HG03025 (cell line): ENCODE results near the gene PLCB2.

Source experiments
- ATAC-seq: cut with Tn5 transposase; IDR thresholded peaks from one replicate; pipeline ENCODE4 v1.9.1; 2021; ENCODE audit warnings: mild to moderate bottlenecking, moderate library complexity; ENCODE audit not compliant: unreplicated experiment, low FRiP score

The PLCB2 gene

DNA sequence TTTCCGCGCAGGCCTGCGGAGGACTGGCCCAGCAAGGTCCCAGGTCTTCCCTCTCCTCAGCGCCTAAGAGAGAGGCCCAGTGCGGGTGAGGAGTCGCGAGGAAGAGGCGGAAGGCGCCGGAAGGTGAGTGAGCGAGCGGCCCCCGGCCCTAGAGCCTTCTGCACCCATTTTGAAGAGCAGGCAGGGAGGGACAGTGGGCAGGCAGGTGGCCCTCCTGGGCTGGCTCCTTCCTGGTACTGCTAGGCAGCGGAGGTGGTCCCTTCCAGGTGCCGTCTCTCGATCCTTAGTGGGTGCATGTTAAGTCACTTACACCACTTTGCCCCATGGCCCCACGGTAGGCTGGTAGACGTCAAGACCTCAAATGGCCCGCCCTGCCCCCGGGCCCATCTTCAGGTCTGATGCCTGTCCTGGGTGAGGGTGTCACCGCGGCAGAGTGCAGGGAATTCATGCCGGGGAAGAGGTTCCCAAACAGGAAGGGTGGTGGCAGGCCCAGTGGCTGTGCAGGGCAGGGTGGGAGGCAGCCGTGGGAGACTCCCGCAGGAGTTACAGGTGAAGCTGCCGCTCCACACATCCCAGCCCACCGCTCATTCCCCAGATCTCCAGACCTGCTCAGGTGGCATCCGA lies 54.5 kb downstream of the PLCB2 start:
- no peak for ATAC-seq

DNA sequence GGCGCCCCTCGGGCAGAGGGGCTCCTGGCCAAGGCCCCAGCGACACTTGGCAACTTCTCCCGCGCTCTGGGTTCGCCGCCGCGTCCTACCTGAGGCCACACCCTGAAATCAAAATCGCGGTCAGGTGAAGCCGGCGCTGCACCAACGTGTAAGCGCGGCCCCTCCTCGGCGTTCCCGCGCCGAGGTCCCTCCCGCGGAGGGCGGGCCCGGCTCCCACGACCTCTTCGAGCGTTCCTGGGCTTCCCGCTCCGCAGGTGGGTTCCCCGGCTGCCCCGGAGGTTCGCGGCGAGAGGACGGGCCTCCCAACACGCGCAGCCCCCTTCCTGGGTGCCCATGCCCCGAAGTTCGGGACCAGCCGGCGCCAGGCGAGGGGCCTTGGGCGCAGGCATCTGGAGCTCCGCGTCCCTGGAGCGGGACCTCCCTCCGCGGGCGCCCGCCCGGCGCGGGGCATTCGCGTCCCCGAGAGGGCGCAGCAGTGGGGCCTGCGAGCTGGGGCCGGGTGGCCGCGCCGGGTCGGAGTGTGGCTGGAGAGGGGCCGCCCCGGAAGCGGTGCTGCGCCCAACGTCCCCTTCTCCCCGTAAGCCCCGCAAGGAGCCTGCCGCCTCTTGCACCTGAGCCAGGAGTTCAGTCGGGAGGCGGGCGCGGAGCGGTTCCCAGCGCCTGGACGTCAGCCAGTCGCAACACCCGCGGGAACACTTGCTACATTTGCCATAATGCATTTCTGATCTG lies 55.1 kb downstream of the PLCB2 start:
- ATAC-seq: no peak

DNA sequence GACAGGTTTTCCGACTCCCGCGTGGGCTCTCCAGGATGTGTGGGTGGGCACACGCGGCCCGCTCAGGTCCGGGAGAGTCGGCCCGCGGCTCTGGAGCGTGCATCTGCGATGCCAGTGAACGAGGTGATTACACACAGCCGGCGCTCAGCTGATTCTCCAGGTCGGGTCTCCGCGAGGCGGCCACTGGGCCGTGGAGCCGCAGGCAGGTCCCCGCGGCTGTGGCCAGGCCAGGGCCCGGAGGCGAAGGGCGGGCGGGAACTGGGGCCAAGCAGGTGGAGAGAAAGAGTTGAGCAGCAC lies 55.6 kb downstream of the PLCB2 start:
- ATAC-seq: no peak

DNA sequence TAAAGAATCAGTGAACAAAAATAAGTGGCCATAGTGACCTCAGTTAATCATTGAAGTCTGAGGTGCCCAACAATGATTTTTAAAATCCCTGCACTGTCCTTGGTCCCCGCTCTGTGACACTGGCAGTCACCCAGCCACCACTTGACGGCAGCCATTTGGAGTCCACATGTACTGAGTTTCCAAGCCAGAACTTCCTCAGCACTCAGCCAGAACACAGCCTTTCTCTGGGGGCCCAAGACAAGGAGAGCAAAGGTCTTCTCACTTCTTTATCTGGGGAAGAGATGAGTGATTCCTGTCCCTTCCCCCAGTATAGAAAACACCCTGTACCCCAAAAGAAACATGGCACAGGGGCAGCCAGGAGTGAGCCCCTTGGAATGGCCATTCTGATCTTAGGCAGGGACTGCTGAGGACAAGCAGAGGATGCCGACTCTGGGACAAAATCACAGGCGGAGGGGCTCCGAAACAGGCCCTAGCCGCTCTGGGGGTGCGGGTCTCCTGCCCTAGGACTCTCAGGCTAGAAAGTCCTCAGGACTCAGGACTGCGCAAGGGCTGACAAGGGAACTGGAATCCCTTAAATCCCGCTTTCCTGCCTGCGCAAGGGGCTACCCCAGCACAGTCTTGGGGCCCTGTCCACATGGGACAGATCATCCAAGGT lies 56.1 kb downstream of the PLCB2 start:
- ATAC-seq: no peak

DNA sequence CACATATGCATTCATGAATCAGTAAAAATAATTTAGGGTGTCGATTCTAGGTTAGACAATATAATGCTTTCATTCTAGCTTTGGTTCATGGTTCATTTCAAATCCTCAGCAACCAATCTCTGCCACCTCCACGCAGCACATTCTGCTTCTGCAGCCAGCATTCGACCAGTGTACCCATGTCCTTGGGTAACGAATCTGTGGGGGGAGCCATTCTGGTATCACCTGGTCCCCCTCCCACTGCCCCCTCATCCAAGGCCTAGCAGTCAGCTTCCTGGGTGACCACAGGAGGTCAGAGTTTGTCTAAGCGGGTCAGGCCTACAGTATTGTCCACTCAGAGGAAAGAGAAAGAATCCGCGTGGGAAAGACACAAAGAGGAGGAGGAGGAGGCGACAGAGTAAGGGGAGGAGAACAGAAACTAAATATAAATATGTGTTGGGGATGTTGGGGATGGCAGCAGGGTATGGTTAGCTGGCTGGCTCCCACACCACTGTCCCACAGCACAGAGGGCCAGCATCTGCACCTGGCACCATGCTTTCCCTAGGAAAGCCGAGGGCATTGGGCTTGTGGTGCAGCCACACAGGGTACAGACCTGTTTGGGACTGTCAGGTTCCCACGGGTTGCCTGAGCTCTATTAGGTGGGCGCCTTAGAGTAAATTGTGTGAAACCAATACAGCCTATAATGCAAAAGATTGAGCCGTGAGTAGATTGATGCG lies 56.8 kb downstream of the PLCB2 start:
- no peak for ATAC-seq

DNA sequence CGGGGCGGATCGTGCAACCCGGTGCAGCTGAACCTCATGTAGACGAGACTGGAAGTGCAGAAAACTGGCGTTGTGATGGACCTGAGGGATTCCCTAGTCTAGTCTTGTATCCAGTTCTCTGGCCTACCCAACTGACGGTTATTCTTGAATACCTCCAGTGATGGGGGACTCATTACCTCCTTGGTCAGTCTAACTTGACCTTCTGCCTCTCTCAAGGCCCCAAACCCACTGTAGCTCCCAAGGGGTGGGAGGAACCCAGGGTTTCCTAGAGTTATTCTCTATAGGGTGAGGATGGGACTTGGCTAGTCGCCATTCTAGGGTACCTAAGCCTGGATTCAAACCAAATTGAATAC lies 57.5 kb downstream of the PLCB2 start:
- ATAC-seq: no peak

DNA sequence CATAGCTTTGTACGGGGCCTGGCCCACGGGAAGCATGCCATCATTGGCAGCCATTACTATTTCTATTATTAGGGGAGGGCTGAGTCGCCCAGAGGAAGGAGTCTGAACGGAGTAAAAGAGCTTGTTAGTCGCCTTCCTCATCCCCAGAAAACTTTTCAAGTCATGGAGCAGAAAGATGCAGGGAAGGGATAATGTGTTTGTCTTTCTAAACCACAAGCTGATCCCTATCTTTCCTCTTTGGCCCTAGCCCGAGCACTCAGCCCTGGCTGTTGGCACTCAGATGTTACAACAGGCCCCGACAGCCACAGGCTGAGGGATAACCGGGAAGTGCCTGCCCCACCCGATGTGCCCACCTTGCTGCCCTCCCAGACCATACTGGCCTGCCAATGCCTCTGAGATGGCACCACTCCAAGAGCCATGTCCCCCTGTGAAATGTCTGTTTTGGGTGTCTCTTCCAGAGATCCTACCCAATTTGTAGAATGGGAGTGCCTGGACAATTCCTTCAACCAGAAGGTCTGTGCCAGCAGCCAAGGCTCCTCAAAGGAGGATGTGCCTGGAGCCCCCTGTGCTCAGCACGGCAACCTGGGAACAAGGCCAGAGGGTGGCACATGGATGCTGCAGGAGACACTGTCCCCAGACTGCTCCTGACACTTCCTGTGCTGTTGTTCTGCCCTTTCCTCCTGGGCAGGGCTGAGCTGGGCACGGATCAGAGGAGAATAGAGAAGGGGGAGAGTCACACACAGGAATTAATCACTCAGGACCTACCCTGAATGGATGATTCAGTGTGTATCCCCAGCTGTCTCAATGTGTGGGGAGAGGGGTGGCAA lies 58.0 kb downstream of the PLCB2 start:
- ATAC-seq: no peak

DNA sequence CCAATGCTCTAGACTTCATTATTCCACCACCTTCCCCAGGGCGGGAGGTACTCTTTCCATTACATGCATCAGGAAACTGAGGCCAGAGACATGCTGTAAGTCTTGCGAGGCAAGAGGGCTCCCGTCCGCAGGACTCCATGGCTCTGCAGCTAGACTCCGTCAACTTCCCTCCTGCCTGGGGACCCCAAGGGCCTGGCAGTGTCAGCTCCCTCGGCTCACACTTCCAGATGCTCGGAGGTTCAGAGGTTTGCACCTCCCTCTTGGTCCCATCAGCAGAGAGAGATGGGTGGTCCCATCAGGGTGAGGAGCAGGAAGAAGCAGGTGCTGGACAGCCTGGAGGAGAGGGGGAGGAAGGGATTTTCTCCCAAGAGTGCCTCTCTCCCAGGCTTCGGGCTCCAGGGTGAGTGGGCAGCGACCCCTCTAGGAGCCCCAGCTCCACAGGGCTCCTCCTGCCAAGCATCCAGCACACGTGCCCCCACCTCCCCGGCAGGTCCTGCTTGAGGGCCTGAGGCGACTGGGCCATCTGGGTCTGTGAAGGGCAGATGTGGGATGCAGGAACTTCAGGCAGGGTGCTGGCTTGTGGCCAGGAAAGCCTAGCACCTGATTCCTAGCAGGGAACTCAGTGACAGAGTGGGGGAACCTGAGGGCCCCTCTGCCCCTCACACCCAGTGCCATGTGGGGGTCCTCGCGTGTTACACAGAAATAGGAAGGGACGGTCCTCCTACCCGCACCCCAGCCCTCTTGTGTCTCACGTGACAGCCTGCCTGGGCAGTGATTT lies 59.5 kb downstream of the PLCB2 start:
- ATAC-seq: no peak

DNA sequence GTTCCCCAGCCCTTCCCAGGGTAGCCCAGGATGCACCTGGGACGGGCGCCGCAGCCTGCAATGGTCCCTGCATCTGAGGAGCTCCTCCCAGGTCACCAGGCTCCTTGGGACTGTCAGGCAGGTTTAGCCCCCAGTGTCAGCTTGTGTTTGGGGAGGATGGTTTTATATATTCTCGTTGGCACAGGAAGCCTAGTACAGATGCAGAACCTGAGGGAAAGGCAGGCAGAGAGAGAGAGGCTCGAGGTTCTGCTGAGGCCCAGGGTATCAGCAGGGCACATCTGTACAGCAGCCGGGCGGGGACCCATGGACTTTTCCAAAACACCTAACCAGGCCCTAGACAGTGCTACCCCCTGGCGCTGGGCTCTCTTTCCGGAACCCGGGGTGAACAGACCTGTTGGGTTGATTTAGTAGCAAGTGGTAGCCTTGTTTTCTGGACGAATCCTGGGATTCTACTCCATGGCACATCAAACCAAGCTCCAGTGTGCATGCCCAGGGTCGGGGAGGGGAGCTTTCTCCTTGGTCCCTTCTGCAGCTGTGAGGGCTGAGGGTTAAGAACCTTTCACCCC lies 60.2 kb downstream of the PLCB2 start:
- ATAC-seq: no peak

DNA sequence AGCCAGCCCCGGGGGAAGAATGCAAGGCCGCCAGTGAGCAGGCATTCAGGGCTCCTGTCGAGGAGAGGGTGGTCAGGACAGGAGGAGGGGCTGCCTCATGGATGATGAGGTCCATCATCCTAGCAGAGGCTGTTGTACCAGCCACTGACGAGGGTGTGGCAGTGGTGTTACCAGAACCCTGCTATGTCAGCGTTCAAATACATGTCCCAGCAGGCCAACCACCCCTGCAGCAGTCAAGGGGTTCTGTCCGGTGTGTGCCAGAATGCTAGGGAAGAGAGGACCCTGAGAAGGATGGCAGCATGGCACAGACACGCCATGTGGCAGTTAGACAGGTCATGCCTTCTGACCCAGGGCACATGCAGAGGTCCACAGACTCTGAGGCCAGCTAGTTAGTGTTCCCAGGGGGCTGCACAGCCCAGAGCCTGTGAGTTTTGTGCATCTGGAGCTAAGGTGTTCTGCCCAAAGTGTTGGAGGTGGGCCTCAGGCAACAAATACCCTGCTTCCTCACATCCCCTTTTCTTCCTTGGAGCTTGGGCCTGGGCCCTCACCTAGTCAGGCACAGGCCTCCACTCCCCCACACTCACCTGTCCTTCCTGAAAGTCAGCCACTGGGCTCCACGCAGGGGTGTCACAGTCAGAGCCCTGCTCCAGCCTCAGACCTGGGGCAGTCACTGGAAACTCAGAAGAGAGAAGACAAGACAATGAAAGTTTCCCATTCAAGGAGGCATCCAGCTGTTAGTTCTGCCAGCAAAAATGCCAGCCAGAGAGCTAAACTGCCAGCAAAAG lies 61.0 kb downstream of the PLCB2 start:
- ATAC-seq: no peak

DNA sequence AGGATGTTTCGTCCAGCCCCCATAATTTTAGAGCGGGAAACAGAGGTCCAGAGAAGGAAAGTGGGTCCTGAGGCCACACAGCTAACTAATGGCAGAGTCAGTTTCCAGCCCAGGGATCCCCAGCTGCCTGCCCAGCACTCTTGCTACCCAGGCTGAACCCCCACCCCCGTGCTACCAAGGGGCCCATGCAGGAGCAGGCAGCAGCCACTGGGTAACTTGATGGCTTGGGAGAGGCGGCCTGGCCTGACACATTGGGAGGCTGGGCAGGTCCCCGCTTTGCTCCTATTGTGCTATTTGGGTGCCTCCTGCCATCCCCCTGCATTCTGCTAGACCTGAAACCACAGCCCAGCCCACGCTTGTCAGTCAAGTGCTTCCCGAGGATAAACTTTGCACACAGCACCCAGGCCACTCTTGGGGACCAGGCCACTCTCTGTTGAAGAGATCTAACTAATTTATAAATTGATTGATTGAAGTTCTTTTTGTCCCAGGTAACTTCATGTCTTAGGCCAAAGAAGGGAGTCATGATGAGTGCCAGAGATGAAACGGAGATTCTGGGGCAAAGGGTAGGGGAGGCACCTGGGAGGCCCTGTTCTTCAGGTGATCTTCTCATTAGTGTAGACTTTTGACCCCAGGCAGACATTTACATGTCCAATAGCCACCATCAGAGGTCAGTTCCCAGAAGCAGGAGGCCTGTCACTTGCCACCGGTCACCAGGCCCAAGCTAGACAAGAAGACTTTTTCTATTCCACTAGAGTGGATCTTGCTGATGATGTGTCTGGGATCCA lies 61.9 kb downstream of the PLCB2 start:
- no peak for ATAC-seq

DNA sequence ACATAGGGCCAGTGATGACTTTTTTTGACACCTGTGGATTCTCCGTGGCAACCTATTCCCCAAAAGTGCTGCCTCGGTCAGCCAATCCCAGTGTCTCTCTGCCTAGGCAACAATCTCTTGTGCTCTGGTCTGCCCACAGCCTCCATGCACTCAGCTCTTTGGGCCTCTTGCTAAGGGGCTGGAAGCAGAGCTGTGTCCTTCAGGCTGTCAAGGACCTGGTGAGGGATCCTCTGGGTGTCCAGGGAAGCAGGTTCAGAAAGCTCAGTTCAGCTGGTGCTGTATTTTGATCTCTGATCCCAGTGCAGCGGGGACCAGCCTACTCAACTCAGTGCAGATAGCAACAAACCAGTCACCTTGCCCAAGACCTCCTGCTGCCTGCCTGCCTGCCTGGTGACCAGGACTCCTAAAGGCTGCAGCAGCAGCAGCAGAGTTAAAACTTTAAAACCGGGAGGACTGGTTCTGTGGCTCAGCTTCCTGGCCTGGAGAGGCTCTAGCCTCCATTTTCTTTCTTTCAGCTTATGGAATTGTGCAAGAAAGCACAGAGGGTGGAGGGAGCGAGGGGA lies 62.7 kb downstream of the PLCB2 start:
- ATAC-seq: no peak

DNA sequence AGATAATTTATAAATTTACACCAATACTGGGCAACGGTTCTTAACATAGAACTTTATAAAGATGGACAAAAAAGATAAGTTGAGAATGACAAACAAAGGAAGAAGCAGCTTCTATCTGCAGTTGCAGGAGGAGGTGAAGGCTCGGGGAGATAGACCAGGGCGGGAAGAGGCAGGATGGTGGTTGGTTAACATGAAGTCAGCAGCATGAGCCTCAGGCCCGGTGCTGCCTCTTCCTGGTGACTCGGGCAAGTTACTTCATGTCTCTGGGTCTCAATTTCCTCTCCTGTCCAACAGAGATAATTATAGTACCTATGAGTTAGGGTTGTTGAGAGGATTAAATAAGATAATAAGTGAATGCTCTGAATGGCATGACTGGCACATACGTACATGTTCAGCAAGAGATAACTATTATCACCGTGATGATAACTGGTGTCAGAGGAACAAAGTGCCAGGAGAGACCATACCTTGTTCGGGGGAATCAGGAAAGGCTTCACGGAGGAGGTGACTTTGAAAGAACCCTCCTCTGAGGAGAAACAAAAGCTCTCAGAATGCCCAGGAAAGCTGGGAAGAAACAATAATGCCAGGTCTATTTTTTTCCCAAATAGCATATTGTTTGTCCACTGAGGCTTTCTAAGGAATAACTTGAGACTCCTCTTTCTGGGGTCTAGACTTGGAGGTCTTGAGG lies 64.5 kb downstream of the PLCB2 start:
- no peak for ATAC-seq

DNA sequence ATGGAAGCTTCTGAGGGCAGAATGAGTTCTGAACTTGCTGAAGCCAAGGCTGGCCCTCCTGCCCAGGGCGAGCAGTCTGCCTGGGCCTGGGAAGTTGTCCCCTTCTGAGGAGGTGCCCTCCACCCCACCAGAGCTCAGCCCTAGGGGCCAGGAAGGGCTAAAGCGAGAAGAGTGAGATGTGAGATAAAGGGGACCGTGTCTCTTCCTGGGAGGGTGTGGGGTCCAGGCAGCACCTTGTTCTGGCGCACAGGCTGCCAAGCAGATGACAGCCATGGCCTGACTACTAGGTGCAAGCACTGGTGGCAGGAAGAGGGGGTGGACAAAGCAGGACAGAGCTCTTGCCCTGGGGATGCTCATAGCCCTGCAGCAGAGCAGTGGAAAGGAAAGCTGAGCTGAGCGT lies 65.1 kb downstream of the PLCB2 start:
- ATAC-seq: no peak

DNA sequence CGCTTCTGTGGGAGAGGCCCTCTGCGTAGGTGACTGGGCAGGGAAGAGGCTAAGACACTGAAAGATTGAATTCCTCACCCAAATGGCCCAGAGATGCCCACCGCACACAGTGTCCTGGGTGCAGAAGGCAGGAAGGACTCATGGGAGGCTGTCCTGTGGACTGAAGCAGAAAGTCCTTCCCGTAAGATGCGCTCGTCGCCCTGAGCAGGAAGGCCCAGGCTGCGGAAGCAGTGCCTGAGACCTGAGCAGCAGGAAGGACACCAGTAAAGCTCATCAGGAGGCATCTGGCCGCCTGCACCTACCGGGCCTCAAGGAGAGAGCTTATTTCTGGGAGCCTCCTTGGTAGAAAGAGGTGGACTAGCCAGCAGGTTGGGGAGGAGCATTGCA lies 65.5 kb downstream of the PLCB2 start:
- no peak for ATAC-seq

DNA sequence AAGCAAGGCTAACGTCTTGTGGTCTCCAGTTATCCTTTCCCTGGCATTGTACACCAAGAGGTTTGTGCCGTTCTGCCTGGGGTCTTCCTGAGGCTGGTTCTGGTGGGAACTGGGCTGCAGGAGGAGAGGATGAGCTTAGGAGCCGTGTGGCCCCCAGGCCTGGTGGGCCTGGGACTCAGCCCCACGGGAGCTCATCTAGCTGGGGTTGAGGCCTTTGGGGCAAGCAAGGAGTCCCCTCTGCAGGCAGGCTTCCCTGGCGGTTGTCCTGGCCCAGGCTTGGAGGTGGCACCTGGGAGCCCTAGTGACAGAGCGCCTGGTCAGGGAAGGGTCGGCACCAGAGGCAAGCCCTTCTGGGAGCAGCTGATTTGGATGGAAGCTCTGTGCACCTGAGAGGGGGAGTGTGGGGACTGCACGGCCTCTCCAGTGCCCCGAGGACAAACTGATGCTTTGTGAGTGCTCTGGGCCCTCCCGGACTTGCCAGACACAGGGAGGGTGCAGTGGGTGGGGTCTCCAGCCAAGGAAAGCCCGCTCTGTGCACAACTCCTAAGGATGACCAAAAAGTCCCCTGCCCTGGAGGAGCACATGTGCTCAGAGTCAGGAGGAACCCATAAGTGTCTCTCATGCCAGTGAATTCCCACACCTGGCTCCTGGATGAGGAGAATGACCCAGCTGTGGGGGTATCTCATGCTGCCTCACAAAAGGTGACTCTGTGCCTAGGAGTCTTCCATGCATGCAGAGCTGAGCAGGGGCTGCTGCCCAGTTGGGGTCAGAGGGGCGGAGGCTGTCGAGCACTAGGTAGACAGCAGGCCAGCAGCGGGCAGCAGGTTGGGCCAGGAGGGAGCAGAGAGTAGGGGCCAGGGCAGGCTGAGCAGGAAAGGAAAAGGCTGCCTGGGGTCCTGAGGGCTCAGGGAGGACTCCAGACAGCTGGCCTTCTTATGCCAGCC lies 66.2 kb downstream of the PLCB2 start:
- no peak for ATAC-seq
